ENCODE data around the gene CYTH1.

The CYTH1 gene

DNA sequence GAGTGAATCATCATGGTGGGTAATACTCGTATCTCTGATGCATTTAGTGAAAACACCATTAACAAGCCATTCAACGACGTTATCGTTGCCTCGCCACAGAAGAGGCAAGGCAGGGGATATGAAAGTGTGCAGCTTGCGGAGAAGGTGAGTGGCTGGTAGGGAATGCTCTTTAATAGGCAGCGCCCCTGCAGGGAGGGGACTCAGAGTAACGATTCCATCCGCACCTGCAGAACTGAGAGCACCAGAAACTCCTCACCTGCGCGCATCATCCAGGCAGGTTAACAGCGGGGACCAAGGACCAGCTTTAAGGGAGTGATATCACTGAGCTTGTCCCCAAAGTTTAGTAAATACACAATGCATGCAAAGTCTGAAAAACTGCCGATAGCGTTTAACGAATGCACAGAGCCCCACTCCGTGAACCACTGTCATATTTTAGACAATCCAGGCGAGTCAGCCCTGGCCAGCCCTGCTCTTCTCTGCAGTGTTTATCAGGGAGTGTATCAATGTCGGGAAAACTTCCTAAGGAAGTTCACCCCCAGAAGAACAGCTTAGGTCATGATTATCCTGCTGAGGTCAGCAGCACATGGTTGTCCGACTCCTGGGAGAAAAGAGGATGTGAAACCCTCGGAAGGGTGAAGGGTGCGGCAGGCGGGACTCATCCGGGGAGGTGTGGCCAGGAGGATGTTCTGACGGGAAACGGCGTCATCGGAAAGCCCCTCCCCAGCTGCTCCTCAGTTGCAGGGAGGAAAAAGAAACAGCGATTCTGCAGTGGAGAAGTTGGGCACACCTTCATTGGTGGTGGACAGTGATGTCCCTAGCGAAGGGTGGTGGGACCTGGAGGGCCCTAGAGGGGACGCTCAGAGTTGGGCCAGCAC is 136.4 kb downstream of the CYTH1 start:
- ATAC-seq = peak; percentile 78 to 85

DNA sequence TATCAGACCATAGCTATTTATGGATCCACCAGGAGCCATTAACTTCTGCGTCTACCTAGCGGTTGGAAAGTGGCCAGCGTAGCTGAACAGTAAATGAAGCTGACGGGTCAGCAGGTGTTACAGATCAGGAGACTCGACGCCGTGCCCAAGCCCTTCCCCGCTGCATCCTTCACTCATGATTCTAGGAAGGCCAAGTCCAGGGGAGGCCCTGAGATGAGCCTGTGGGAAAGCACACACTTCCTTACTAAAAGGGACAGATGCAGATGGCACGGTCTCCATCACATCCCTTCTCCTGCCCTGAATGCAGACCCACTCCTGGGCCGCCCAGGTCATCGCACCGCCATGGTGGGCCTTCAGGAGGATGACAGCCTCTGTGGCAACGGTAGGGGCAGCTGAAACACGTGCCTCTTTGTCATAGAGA is 137.1 kb downstream of the CYTH1 start:
- no peak for ATAC-seq

- ATAC-seq = no peak
These were observed 137.8 kb downstream of the CYTH1 start for GRCh38 chr17:78644224-78644623.

DNA sequence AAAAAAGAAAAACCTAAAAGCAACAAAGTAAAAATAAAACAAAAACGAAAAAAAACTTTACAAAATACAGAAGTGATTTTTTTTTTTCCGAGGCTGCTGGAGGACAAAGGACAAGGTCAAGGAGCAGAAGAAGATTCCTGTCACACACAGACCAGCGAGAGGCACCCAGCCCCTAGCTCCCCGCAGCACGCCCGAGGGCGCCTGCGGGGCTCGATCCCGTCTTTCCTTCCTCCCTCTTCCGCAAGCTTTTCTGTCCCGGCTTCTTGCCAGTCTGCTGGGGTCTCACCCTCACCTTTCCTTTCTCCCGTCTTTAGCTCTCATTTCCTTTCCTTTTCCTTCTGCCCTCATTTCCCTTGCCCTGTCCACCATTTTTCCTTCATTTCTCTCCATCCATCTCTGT is 138.7 kb downstream of the CYTH1 start:
- ATAC-seq = no peak

- ATAC-seq = no peak
These were observed 139.4 kb downstream of the CYTH1 start for GRCh38 chr17:78642707-78643106.

GRCh38 chr17:78641666-78642065 is 140.4 kb downstream of the CYTH1 start:
- ATAC-seq = no peak

DNA sequence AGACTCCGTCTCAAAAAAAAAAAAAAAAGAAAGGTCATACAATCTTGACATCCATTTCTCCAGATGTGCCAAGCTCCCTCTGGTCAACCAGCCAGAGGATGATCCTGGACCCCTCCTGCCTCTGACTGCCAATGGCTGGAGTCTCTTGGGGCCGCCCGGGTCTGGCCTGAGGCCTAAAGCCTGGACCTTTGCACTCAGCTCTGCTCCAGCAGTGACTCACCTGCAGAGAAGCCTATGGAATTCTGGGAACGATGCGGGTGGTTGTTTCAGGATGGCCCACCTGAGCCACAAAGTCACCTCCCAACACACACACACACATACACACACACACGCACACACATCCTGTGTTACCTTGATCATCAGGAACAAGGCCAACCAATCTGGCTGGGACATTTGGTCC is 140.8 kb downstream of the CYTH1 start:
- ATAC-seq = no peak

DNA sequence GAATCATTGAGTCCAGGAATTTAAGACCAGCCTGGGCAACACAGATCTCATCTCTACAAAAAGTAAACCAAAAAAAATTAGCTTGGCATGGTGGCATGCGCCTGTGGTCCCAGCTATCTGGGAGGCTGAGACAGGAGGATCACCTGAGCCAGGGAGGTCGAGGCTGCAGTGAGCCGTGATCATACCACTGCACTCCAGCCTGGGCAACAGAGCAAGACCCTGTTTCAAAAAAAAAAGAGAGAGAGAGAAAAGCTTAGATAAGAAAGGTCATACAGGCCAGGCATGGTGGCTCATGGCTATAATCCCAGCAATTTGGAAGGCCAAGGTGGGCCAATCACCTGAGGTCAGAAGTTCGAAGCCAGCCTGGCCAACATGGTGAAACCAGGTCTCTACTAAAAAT is 141.4 kb downstream of the CYTH1 start:
- ATAC-seq = no peak

GRCh38 chr17:78637643-78638420 is 144.2 kb downstream of the CYTH1 start:
- ATAC-seq = no peak

GRCh38 chr17:78637146-78637545 is 144.9 kb downstream of the CYTH1 start:
- ATAC-seq = no peak

GRCh38 chr17:78634154-78634553 is 147.9 kb downstream of the CYTH1 start:
- no peak for ATAC-seq

DNA sequence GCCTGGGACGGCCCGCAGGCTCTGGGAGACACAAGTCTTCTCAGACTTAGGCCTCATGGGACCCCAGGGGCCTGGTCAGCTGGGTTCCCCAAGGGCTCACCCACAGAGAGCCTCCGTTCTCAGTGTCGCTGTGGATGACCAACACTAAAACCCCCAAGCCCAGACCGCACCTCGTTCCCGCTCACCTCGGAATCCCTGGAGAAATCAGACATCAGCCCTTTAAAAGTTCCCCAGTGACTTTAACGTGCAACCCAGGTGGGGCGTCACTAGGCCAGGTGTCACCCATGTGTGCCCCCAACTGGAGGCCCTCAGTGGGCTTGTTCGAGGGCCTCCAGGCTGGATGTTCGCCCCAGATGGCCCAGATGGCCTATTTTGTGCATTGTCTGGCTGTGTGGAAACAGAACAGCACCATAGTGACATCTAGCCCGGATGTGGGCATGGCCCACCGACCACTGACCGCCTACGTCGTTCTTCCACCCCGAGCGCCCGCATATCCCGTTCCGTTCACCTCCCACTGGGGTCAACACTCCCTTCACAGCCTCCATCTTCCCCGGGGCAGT is 152.6 kb downstream of the CYTH1 start:
- no peak for ATAC-seq

GRCh38 chr17:78628547-78629435 is 153.3 kb downstream of the CYTH1 start:
- ATAC-seq = no peak

GRCh38 chr17:78624324-78625151 is 157.5 kb downstream of the CYTH1 start:
- ATAC-seq = no peak
